ENCODE results near the gene ACAP1.
"Not testable (repeated sequence)": the region's sequence is repeated elsewhere in the genome, so short reads cannot be mapped to it uniquely, and the experiment has no call there.

Gene ACAP1

GRCh38 chr17:7354262-7354843 lies 18.0 kb downstream of the ACAP1 start:
- DNase-seq (ENCODE audit: low read depth in 2 of 2) = no peak

- DNase-seq (ENCODE audit: low read depth in 2 of 2) = no peak
These were observed 18.7 kb downstream of the ACAP1 start, which contains the start of gene TMEM95 for GRCh38 chr17:7355053-7355452. Gene TMEM95 (plus strand): TSS chr17:7355156. CDS start chr17:7355205, 49 bp downstream.

GRCh38 chr17:7355573-7355972 lies 19.2 kb downstream of the ACAP1 start:
- no peak for DNase-seq (ENCODE audit: low read depth in 2 of 2)

GRCh38 chr17:7356072-7356549 lies 19.8 kb downstream of the ACAP1 start:
- DNase-seq (ENCODE audit: low read depth in 2 of 2) = no peak

- DNase-seq (ENCODE audit: low read depth in 2 of 2) = no peak
These were observed 20.4 kb downstream of the ACAP1 start for GRCh38 chr17:7356756-7357155.

- DNase-seq (ENCODE audit: low read depth in 2 of 2) = no peak
These were observed 21.1 kb downstream of the ACAP1 start for GRCh38 chr17:7357381-7357780.

GRCh38 chr17:7361906-7362305 lies 25.6 kb downstream of the ACAP1 start:
- DNase-seq (ENCODE audit: low read depth in 2 of 2) = no peak

GRCh38 chr17:7363311-7363710 lies 27.0 kb downstream of the ACAP1 start:
- DNase-seq (ENCODE audit: low read depth in 2 of 2) = no peak

GRCh38 chr17:7365963-7366362 lies 29.6 kb downstream of the ACAP1 start:
- DNase-seq (ENCODE audit: low read depth in 2 of 2) = not testable (repeated sequence)

GRCh38 chr17:7367083-7367482 lies 30.8 kb downstream of the ACAP1 start:
- DNase-seq (ENCODE audit: low read depth in 2 of 2) = no peak

- DNase-seq (ENCODE audit: low read depth in 2 of 2) = no peak
These were observed 31.7 kb downstream of the ACAP1 start for GRCh38 chr17:7367918-7368598.

- not testable (repeated sequence) for DNase-seq (ENCODE audit: low read depth in 2 of 2)
These were observed 32.3 kb downstream of the ACAP1 start for GRCh38 chr17:7368599-7368994.

- no peak for DNase-seq (ENCODE audit: low read depth in 2 of 2)
These were observed 33.5 kb downstream of the ACAP1 start for GRCh38 chr17:7369825-7370224.

- no peak for DNase-seq (ENCODE audit: low read depth in 2 of 2)
These were observed 34.5 kb downstream of the ACAP1 start for GRCh38 chr17:7370853-7371252.

- no peak for DNase-seq (ENCODE audit: low read depth in 2 of 2)
These were observed 38.0 kb downstream of the ACAP1 start for GRCh38 chr17:7374353-7374752.

GRCh38 chr17:7379134-7379533 lies 42.8 kb downstream of the ACAP1 start:
- no peak for DNase-seq (ENCODE audit: low read depth in 2 of 2)

GRCh38 chr17:7380321-7380720 lies 44.0 kb downstream of the ACAP1 start:
- DNase-seq (ENCODE audit: low read depth in 2 of 2) = no peak

- no peak for DNase-seq (ENCODE audit: low read depth in 2 of 2)
These were observed 44.7 kb downstream of the ACAP1 start, which contains the start of gene TNK1 for GRCh38 chr17:7380855-7381683. Gene TNK1 (plus strand): TSS chr17:7381089. CDS start chr17:7382927, 1,838 bp downstream.

- DNase-seq (ENCODE audit: low read depth in 2 of 2) = no peak
These were observed 46.6 kb downstream of the ACAP1 start for GRCh38 chr17:7382901-7383300.

GRCh38 chr17:7383371-7383741 lies 47.0 kb downstream of the ACAP1 start:
- no peak for DNase-seq (ENCODE audit: low read depth in 2 of 2)

GRCh38 chr17:7383742-7384488 lies 47.6 kb downstream of the ACAP1 start:
- DNase-seq (ENCODE audit: low read depth in 2 of 2) = no peak
